Neural cell (in vitro differentiated cells): Measurements from ENCODE around the gene FGF14. TPM values are rescaled to one million over a fixed set of nuclear protein-coding genes. Genes with fewer than 3 reads are reported as not detected.

Experiments used
- H2AFZ ChIP-seq: fragments of 200-600, 300-800 bp; sonication (generic), shearing (Covaris generic); 2 replicates; pipeline ENCODE4 v1.6.0; 2014; ENCODE audit warnings: low read depth, mild to moderate bottlenecking, antibody characterized with exemption, low read length, moderate library complexity
- H3F3A ChIP-seq: fragments of 200-600 bp; shearing (Covaris generic); 2 replicates; pipeline ENCODE4 v1.6.1; 2016; ENCODE audit warnings: mild to moderate bottlenecking, moderate library complexity, mixed read lengths, antibody characterized with exemption, low read length; ENCODE audit not compliant: insufficient read depth, poor library complexity, severe bottlenecking
- H3K27ac ChIP-seq: fragments of 200-600, 300-800 bp; sonication (generic), shearing (Covaris generic); 2 replicates; pipeline ENCODE4 v1.5.1; 2014; ENCODE audit warnings: mild to moderate bottlenecking, low read length, moderate library complexity
- H3K27me3 ChIP-seq: fragments of 300-800, 200-600 bp; sonication (generic), shearing (Covaris generic); 2 replicates; pipeline ENCODE4 v1.6.0; 2014; ENCODE audit warnings: mild to moderate bottlenecking, low read depth, low read length, moderate library complexity; ENCODE audit not compliant: insufficient read depth
- H3K36me3 ChIP-seq: fragments of 300-800, 200-600 bp; sonication (generic), shearing (Covaris generic); 2 replicates; pipeline ENCODE4 v1.5.1; 2014; ENCODE audit warnings: mild to moderate bottlenecking, antibody characterized with exemption, low read length, moderate library complexity; ENCODE audit not compliant: insufficient read depth
- H3K4me2 ChIP-seq: fragments of 300-800, 200-600 bp; sonication (generic), shearing (Covaris generic); 2 replicates; pipeline ENCODE4 v1.6.0; 2014; ENCODE audit warnings: mild to moderate bottlenecking, low read length
- H3K4me3 ChIP-seq: fragments of 300-800, 200-600 bp; sonication (generic), shearing (Covaris generic); 2 replicates; pipeline ENCODE4 v1.5.1; 2014; ENCODE audit warnings: mild to moderate bottlenecking, low read length, moderate library complexity
- H3K79me2 ChIP-seq: fragments of 200-600 bp; shearing (Covaris generic); replicated peaks from 2 replicates; pipeline ENCODE4 v1.6.0; 2014; ENCODE audit warnings: mild to moderate bottlenecking, low read length, moderate library complexity; ENCODE audit not compliant: insufficient read depth
- H3K9ac ChIP-seq: fragments of 300-800, 200-600 bp; sonication (generic), shearing (Covaris generic); 2 replicates; pipeline ENCODE4 v1.6.1; 2016; ENCODE audit warnings: mild to moderate bottlenecking, low read length, mixed read lengths
- H3K9me2 ChIP-seq: fragments of 200-600 bp; shearing (Covaris generic); 2 replicates; pipeline ENCODE4 v1.6.1; 2016; ENCODE audit warnings: mild to moderate bottlenecking, low read length, mixed read lengths; ENCODE audit not compliant: insufficient read depth
- H3K9me3 ChIP-seq: fragments of 200-600, 300-800 bp; sonication (generic), shearing (Covaris generic); 2 replicates; pipeline ENCODE4 v1.6.1; 2016; ENCODE audit warnings: mild to moderate bottlenecking, mixed run types, low read length, moderate library complexity, mixed read lengths
- H4K20me1 ChIP-seq: fragments of 200-600 bp; shearing (Covaris generic); 2 replicates; pipeline ENCODE4 v1.6.1; 2016; ENCODE audit warnings: mild to moderate bottlenecking, mixed run types; ENCODE audit not compliant: insufficient read depth
- CTCF ChIP-seq: fragments of 450-650 bp; IDR thresholded peaks from 2 replicates; pipeline ENCODE4 v1.5.1; 2014; ENCODE audit warnings: antibody characterized with exemption, mild to moderate bottlenecking, moderate library complexity; ENCODE audit not compliant: poor library complexity, severe bottlenecking
- EP300 ChIP-seq: fragments of 450-650 bp; conservative IDR thresholded peaks from 2 replicates; pipeline ENCODE4 v1.6.1; 2014; ENCODE audit warnings: antibody characterized with exemption, mild to moderate bottlenecking, moderate library complexity; ENCODE audit not compliant: poor library complexity, severe bottlenecking
- EZH2 ChIP-seq: fragments of 200-600, 300-800 bp; shearing (Covaris generic), sonication (generic); IDR thresholded peaks from 2 replicates; pipeline ENCODE4 v1.6.1; 2014; ENCODE audit warnings: antibody characterized with exemption, low read length, borderline replicate concordance, mild to moderate bottlenecking; ENCODE audit not compliant: insufficient read depth, poor library complexity, severe bottlenecking
- MXI1 ChIP-seq: fragments of 450-650 bp; conservative IDR thresholded peaks from 2 replicates; pipeline ENCODE4 v1.6.1; 2014; ENCODE audit warnings: antibody characterized with exemption, mild to moderate bottlenecking; ENCODE audit not compliant: poor library complexity, severe bottlenecking
- POLR2AphosphoS5 ChIP-seq: IDR thresholded peaks from 2 replicates; pipeline ENCODE4 v1.6.1; 2012
- RAD21 ChIP-seq: fragments of 450-650 bp; conservative IDR thresholded peaks from 2 replicates; pipeline ENCODE4 v1.6.1; 2014; ENCODE audit warnings: antibody characterized with exemption, mild to moderate bottlenecking, moderate library complexity
- SMC3 ChIP-seq: fragments of 450-650 bp; conservative IDR thresholded peaks from 2 replicates; pipeline ENCODE4 v1.6.1; 2014; ENCODE audit warnings: antibody characterized with exemption, mild to moderate bottlenecking, moderate library complexity; ENCODE audit not compliant: poor library complexity
- TAF1 ChIP-seq: IDR thresholded peaks from 2 replicates; pipeline ENCODE4 v1.6.1; 2012; ENCODE audit warnings: low read depth
- polyA minus RNA-seq: library from RNA; depleted of rRNA, polyadenylated mRNA; stranded (reverse); fragments of >200 nt; gene quantifications from 2 replicates; pipeline ENCODE4 v1.2.3, GENCODE V29; 2014
- polyA plus RNA-seq: library from polyadenylated mRNA; depleted of rRNA; stranded (reverse); fragments of >200 nt; gene quantifications from 2 replicates; pipeline ENCODE4 v1.2.3, GENCODE V29; 2014
- TF ChIP-seq, protein P1 (sequence below): IDR thresholded peaks from 2 replicates; pipeline ENCODE4 v1.6.1; 2012; ENCODE audit warnings: borderline replicate concordance

FGF14 gene
- 35.6 and 36.4 TPM in 2 replicates for polyA plus RNA-seq
- 112 and 148 TPM in 2 replicates for polyA minus RNA-seq

DNA sequence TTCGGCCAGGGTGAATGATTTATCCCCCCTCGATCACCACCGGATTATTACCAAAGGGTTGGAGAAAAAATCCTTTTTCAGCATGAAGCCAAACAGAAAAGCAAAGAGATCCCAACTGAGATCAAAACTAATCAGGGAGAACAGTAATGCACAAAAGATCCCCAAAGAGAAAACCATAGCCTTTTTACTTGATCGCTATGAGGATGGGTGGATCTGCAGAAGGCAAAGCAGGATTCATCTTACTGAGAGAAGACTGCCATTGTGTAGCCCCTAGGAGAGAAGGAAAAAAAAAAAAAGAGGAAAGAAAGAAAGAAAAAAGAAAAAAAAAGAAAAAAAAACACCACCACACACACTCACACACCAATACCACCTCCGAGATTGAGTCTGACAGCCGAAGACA is at the start of gene FGF14:
FGF14 (minus strand) TSS at position 283 of the 400 bp plus-strand sequence.
- H3K79me2 ChIP-seq: no peaks in the 10 kb centered on the region
- H3K9me2 ChIP-seq: no peaks in the 10 kb centered on the region
- no peaks in the 10 kb centered on the region for H4K20me1 ChIP-seq
- peak within 1 kb of the TSS; percentile 54 for H3K4me2 ChIP-seq
- peak within 1 kb of the TSS; percentile 48 for H2AFZ ChIP-seq
- peak within 1 kb of the TSS; percentile 60 for H3K9ac ChIP-seq
- no peak for TF ChIP-seq RAD21
- TF ChIP-seq, protein P1, sequence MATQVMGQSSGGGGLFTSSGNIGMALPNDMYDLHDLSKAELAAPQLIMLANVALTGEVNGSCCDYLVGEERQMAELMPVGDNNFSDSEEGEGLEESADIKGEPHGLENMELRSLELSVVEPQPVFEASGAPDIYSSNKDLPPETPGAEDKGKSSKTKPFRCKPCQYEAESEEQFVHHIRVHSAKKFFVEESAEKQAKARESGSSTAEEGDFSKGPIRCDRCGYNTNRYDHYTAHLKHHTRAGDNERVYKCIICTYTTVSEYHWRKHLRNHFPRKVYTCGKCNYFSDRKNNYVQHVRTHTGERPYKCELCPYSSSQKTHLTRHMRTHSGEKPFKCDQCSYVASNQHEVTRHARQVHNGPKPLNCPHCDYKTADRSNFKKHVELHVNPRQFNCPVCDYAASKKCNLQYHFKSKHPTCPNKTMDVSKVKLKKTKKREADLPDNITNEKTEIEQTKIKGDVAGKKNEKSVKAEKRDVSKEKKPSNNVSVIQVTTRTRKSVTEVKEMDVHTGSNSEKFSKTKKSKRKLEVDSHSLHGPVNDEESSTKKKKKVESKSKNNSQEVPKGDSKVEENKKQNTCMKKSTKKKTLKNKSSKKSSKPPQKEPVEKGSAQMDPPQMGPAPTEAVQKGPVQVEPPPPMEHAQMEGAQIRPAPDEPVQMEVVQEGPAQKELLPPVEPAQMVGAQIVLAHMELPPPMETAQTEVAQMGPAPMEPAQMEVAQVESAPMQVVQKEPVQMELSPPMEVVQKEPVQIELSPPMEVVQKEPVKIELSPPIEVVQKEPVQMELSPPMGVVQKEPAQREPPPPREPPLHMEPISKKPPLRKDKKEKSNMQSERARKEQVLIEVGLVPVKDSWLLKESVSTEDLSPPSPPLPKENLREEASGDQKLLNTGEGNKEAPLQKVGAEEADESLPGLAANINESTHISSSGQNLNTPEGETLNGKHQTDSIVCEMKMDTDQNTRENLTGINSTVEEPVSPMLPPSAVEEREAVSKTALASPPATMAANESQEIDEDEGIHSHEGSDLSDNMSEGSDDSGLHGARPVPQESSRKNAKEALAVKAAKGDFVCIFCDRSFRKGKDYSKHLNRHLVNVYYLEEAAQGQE: no peak
- no peak for TF ChIP-seq TAF1
- no peak for TF ChIP-seq EP300
- no peak for TF ChIP-seq EZH2
- TF ChIP-seq POLR2AphosphoS5: no peak
- no peak for TF ChIP-seq MXI1
- TF ChIP-seq SMC3: no peak
- no peak for TF ChIP-seq CTCF
- no peaks in the 10 kb centered on the region for H3K36me3 ChIP-seq
- H3K9me3 ChIP-seq: no peaks in the 10 kb centered on the region
- H3K27me3 ChIP-seq: peaks cover 44% of the 10 kb centered on the region
- H3K4me3 ChIP-seq: peak within 1 kb of the TSS; percentile 80
- peaks cover 5% of the 10 kb centered on the region for H3F3A ChIP-seq
- peak within 1 kb of the TSS; percentile 39 for H3K27ac ChIP-seq

DNA sequence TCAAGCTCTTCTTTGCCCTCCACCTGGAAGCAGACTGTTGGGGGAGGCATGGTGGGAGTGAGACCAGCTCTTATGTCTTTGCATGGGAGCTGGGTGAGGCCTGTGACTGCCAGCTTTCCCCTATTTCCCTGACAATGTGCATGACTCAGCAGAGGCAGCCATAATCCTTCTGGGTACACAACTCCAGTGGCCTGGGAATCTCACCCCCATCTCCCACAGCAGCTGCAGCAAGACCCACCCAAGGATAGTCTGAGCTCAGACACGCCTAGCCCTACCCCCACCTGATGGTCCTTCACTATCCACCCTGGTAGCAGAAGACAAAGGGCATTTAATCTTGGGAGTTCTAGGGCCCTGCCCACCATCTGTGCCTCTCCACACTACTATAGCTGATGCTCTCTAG is 41.4 kb upstream of the FGF14 start:
- Histone ChIP-seq H3F3A (no peaks in the 10 kb centered on the region), H2AFZ (no peak overlapping the region), H3K27ac (no peak overlapping the region), H3K9ac (no peak overlapping the region), H4K20me1 (no peaks in the 10 kb centered on the region), H3K9me3 (no peaks in the 10 kb centered on the region), H3K27me3 (no peaks in the 10 kb centered on the region), H3K4me3 (no peak overlapping the region), H3K79me2 (no peaks in the 10 kb centered on the region), H3K4me2 (no peak overlapping the region), H3K36me3 (no peaks in the 10 kb centered on the region), H3K9me2 (no peaks in the 10 kb centered on the region)
- TF ChIP-seq, protein P1: no peak
- no peak for TF ChIP-seq POLR2AphosphoS5
- no peak for TF ChIP-seq SMC3
- no peak for TF ChIP-seq TAF1
- no peak for TF ChIP-seq MXI1
- TF ChIP-seq RAD21: no peak
- no peak for TF ChIP-seq EZH2
- TF ChIP-seq EP300: no peak
- no peak for TF ChIP-seq CTCF
